Transverse colon (tissue), 4 donors: ENCODE measurements around the gene JOSD1. TPM values are rescaled to one million over a fixed set of nuclear protein-coding genes. Genes with fewer than 3 reads are reported as not detected.

Source experiments
- DNase-seq: peaks from one replicate; pipeline ENCODE4 v3.0.0-alpha.2; 2019
- H3K27ac ChIP-seq, 4 donors: fragments of 200-600 bp; sonication (generic); 2 replicates each; pipeline ENCODE4 v1.5.1; 2016 to 2018; ENCODE audit warnings: inconsistent platforms in 4 of 4
- H3K27me3 ChIP-seq: fragments of 200-600 bp; sonication (generic); 2 replicates; pipeline ENCODE4 v1.5.1; 2017; ENCODE audit warnings: inconsistent platforms
- H3K36me3 ChIP-seq, 4 donors: fragments of 200-600 bp; sonication (generic); 2 replicates each; pipeline ENCODE4 v1.5.1; 2017 to 2019; ENCODE audit warnings: inconsistent platforms in 4 of 4
- H3K4me1 ChIP-seq, 4 donors: fragments of 200-600 bp; sonication (generic); 2 replicates each; pipeline ENCODE4 v1.5.1; 2017 to 2020; ENCODE audit warnings: inconsistent platforms in 4 of 4
- H3K4me3 ChIP-seq, 4 donors: fragments of 200-600 bp; sonication (generic); 1 replicate in 1 of 4; 2 replicates in 3 of 4; pipeline versions ENCODE4 v1.5.1 to v1.6.1; 2017 to 2019; ENCODE audit warnings: inconsistent platforms in 4 of 4
- H3K9me3 ChIP-seq, 2 donors: fragments of 200-600 bp; sonication (generic); 2 replicates each; pipeline ENCODE4 v1.5.1; 2017 to 2019; ENCODE audit warnings: inconsistent platforms in 2 of 2
- CTCF ChIP-seq, 5 experiments: fragments of 200-600 bp in 3 of 5; fragments of 450-650 bp in 2 of 5; sonication (generic) in 3 of 5; IDR thresholded peaks; 1 replicate in 2 of 5; 2 replicates in 3 of 5; pipeline ENCODE4 v1.5.1; 2016 to 2017; ENCODE audit warnings: antibody characterized with exemption in 5 of 5, inconsistent platforms in 3 of 5, mild to moderate bottlenecking in 2 of 5, moderate library complexity in 1 of 5
- EP300 ChIP-seq: sonication (generic); formaldehyde crosslinking; IDR thresholded peaks from one replicate; pipeline ENCODE4 v1.6.1; 2017; ENCODE audit warnings: antibody characterized with exemption, low read depth
- POLR2A ChIP-seq: fragments of 450-650 bp; IDR thresholded peaks from one replicate; pipeline ENCODE4 v1.6.1; 2016; ENCODE audit warnings: antibody characterized with exemption, mild to moderate bottlenecking, moderate library complexity
- POLR2AphosphoS5 ChIP-seq, 3 donors: sonication (generic); formaldehyde crosslinking; IDR thresholded peaks; one replicate each; pipeline ENCODE4 v1.6.1; 2016; ENCODE audit warnings: antibody characterized with exemption in 3 of 3
- WGBS, 2 donors: methylation state at CpG; one replicate each; pipeline ENCODE4 v1.1.5; 2018; ENCODE audit warnings: low coverage in 1 of 2; 5-methylcytosine and 5-hydroxymethylcytosine counted together
- in situ Hi-C, 4 donors: fragments of 200-750 bp; cut with MboI; loops; one replicate each; pipeline versions ENCODE4 v1.15.0 to v1.15.1; 2017; ENCODE audit warnings: low sequenced_read_pairs in 3 of 4, low pct_ligation_motif_present in 1 of 4, low pct_unique_long_range_greater_than_20kb in 1 of 4
- intact Hi-C: fragments of 100-400 bp; cut with DNase I; formaldehyde crosslinking; loops from one replicate; pipeline ENCODE4 v1.15.1; 2023; ENCODE audit warnings: low total_unique reads
- total RNA-seq, 4 donors: library from RNA; depleted of rRNA; stranded (reverse); fragments of >200 nt; gene quantifications; one replicate each; pipeline ENCODE4 v1.1.0, GENCODE V29; 2016

JOSD1 gene
- total RNA-seq, 4 donors from 2014 or later = 34.6 to 189 (median 138) TPM

GRCh38 chr22:38731703-38732161, 31.0 kb upstream of the JOSD1 start:
- Histone ChIP-seq H3K4me3 (no peak overlapping the region), H3K27ac (peak overlapping the region in 1 of 4 donors; percentile 80), H3K9me3 (no peaks in the 10 kb centered on the region), H3K36me3 (peaks cover 0 to 43% (median 26%) of the 10 kb centered on the region in 4 donors), H3K27me3 (no peaks in the 10 kb centered on the region), H3K4me1 (peaks cover 16 to 21% (median 20%) of the 10 kb centered on the region in 4 donors)
- no peak for DNase-seq
- 89 to 100% methylated on average over 1 to 6 of the region's 6 CpGs for WGBS, 2 donors
- intact Hi-C loops (no loop called here), in situ Hi-C loops (no loop called here)
- no peak for TF ChIP-seq CTCF (IDR thresholded peaks at IDR 0.05)
- no peak for TF ChIP-seq POLR2AphosphoS5 (IDR thresholded peaks at IDR 0.05)
- TF ChIP-seq POLR2A = no peak
- TF ChIP-seq EP300 = no peak

GRCh38 chr22:38730411-38730871, 29.7 kb upstream of the JOSD1 start:
- no peak overlapping the region for H3K27ac ChIP-seq

GRCh38 chr22:38729946-38730345, 29.2 kb upstream of the JOSD1 start:
- Histone ChIP-seq H3K4me3 (no peak overlapping the region), H3K36me3 (peaks cover 0 to 53% (median 29%) of the 10 kb centered on the region in 4 donors), H3K27me3 (no peaks in the 10 kb centered on the region), H3K27ac (no peak overlapping the region), H3K4me1 (peaks cover 16 to 21% (median 20%) of the 10 kb centered on the region in 4 donors), H3K9me3 (no peaks in the 10 kb centered on the region)
- in situ Hi-C loops (no loop called here), intact Hi-C loops (no loop called here)
- no peak for TF ChIP-seq POLR2AphosphoS5 (IDR thresholded peaks at IDR 0.05)
- no peak for TF ChIP-seq EP300
- no peak for TF ChIP-seq POLR2A
- TF ChIP-seq CTCF (IDR thresholded peaks at IDR 0.05) = no peak
- DNase-seq = no peak
- 84 to 88% methylated on average over 3 to 6 of the region's 6 CpGs for WGBS, 2 donors

More at GRCh38 chr22:38730411-38730871, 29.7 kb upstream of the JOSD1 start:
- in situ Hi-C loops = no loop called here
- Histone ChIP-seq H3K27me3 (no peaks in the 10 kb centered on the region), H3K9me3 (no peaks in the 10 kb centered on the region), H3K36me3 (peaks cover 0 to 50% (median 26%) of the 10 kb centered on the region in 4 donors), H3K4me1 (peaks cover 16 to 21% (median 20%) of the 10 kb centered on the region in 4 donors), H3K4me3 (no peak overlapping the region)
- DNase-seq = no peak
- intact Hi-C loops = no loop called here
- WGBS, 2 donors = 96% methylated on average over 13 of the region's 13 CpGs; no CpG with 5 or more reads in 1 of the 2 donors
- TF ChIP-seq CTCF (IDR thresholded peaks at IDR 0.05) (no peak), POLR2A (no peak), EP300 (no peak), POLR2AphosphoS5 (IDR thresholded peaks at IDR 0.05) (no peak)

GRCh38 chr22:38728871-38729796, 28.4 kb upstream of the JOSD1 start:
- in situ Hi-C loops = no loop called here
- H3K27me3 ChIP-seq = no peaks in the 10 kb centered on the region
- H3K4me1 ChIP-seq = peaks cover 12 to 14% (median 14%) of the 10 kb centered on the region in 4 donors
- intact Hi-C loops = no loop called here
- DNase-seq = no peak
- 95% methylated on average over 18 of the region's 18 CpGs; no CpG with 5 or more reads in 1 of the 2 donors for WGBS, 2 donors
- no peak overlapping the region for H3K4me3 ChIP-seq
- no peaks in the 10 kb centered on the region for H3K9me3 ChIP-seq
- H3K36me3 ChIP-seq = peaks cover 0 to 53% (median 33%) of the 10 kb centered on the region in 4 donors
- H3K27ac ChIP-seq = no peak overlapping the region
- no peak for TF ChIP-seq POLR2A
- no peak for TF ChIP-seq CTCF (IDR thresholded peaks at IDR 0.05)
- no peak for TF ChIP-seq EP300
